Mesendoderm (in vitro differentiated cells): ENCODE data around the gene RPP30. TPM values are rescaled to one million over a fixed set of nuclear protein-coding genes. Genes with fewer than 3 reads are reported as not detected.
A peak's percentile ranks its signal among the peaks of the same experiment; 100 is the strongest.

ENCODE experiments used
- DNase-seq: peaks from one replicate; pipeline ENCODE4 v3.0.0; 2013
- H2AK5ac ChIP-seq: 2 replicates; pipeline ENCODE4 v1.6.1; 2013; ENCODE audit warnings: low read length, inconsistent platforms
- H2BK120ac ChIP-seq: 2 replicates; pipeline ENCODE4 v1.6.1; 2013; ENCODE audit warnings: low read depth, mild to moderate bottlenecking, low read length, moderate library complexity, mixed read lengths
- H2BK15ac ChIP-seq: replicated peaks from 2 replicates; pipeline ENCODE4 v1.6.1; 2013; ENCODE audit warnings: low read depth, mild to moderate bottlenecking, moderate library complexity
- H2BK5ac ChIP-seq: 2 replicates; pipeline ENCODE4 v1.6.1; 2013; ENCODE audit warnings: low read length, inconsistent platforms
- H3K18ac ChIP-seq: 2 replicates; pipeline ENCODE4 v1.6.1; 2013; ENCODE audit warnings: mild to moderate bottlenecking, low read length, mixed read lengths
- H3K23ac ChIP-seq: one replicate; pipeline ENCODE4 v1.6.1; 2013; ENCODE audit warnings: low read length
- H3K27ac ChIP-seq: 2 replicates; pipeline ENCODE4 v1.5.1; 2013; ENCODE audit warnings: low read depth, mild to moderate bottlenecking, inconsistent platforms, low read length, moderate library complexity
- H3K27me3 ChIP-seq: 2 replicates; pipeline ENCODE4 v1.6.1; 2013; ENCODE audit warnings: low read length, control low read depth, mild to moderate bottlenecking, inconsistent platforms; ENCODE audit not compliant: insufficient read depth, poor library complexity
- H3K36me3 ChIP-seq: 2 replicates; pipeline ENCODE4 v1.6.1; 2013; ENCODE audit warnings: low read length, inconsistent platforms; ENCODE audit not compliant: control insufficient read depth, insufficient read depth
- H3K4ac ChIP-seq: one replicate; pipeline ENCODE4 v1.6.1; 2013; ENCODE audit warnings: low read depth, mild to moderate bottlenecking, low read length, moderate library complexity
- H3K4me1 ChIP-seq: 2 replicates; pipeline ENCODE4 v1.6.1; 2013; ENCODE audit warnings: low read depth, low read length, inconsistent platforms; ENCODE audit not compliant: control insufficient read depth
- H3K4me2 ChIP-seq: 2 replicates; pipeline ENCODE4 v1.6.1; 2013; ENCODE audit warnings: low read length
- H3K4me3 ChIP-seq: 2 replicates; pipeline ENCODE4 v1.5.1; 2013; ENCODE audit warnings: mild to moderate bottlenecking, low read length
- H3K56ac ChIP-seq: one replicate; pipeline ENCODE4 v1.6.1; 2013; ENCODE audit warnings: low read length
- H3K79me1 ChIP-seq: 2 replicates; pipeline ENCODE4 v1.6.1; 2013; ENCODE audit warnings: low read length, inconsistent platforms
- H3K79me2 ChIP-seq: 2 replicates; pipeline ENCODE4 v1.6.1; 2013; ENCODE audit warnings: mild to moderate bottlenecking, low read length; ENCODE audit not compliant: control insufficient read depth, insufficient read depth
- H3K9ac ChIP-seq: 2 replicates; pipeline ENCODE4 v1.6.1; 2013; ENCODE audit warnings: low read length, inconsistent platforms
- H4K5ac ChIP-seq: one replicate; pipeline ENCODE4 v1.6.1; 2013; ENCODE audit warnings: low read length
- H4K8ac ChIP-seq: one replicate; pipeline ENCODE4 v1.6.1; 2013; ENCODE audit warnings: low read depth, mild to moderate bottlenecking, control low read depth, low read length, moderate library complexity
- WGBS: extraction: QIAGEN DNeasy Blood & Tissue Kit; methylation state at CpG from one replicate; pipeline ENCODE4 v1.1.7; 2013; ENCODE audit warnings: low lambda C conversion rate, missing lambda C conversion rate; ENCODE audit not compliant: insufficient coverage; ENCODE audit errors: extremely low coverage; 5-methylcytosine and 5-hydroxymethylcytosine counted together
- polyA plus RNA-seq, 2 experiments: library from polyadenylated mRNA; stranded (reverse); fragments of 200-250 nt; gene quantifications; one replicate each; pipeline ENCODE4 v1.2.3, GENCODE V29; 2013

RPP30 gene
- polyA plus RNA-seq (2013, experiment 1 of 2): 97.5 TPM
- polyA plus RNA-seq (2013, experiment 2 of 2): 96.2 TPM

- Histone ChIP-seq H3K23ac (peak within 1 kb of the TSS; percentile 89), H3K9ac (peak within 1 kb of the TSS; percentile 95), H2BK120ac (no peak within 1 kb of the TSS), H3K4me2 (peak within 1 kb of the TSS; percentile 99), H3K56ac (peak within 1 kb of the TSS; percentile 96), H3K4ac (no peak within 1 kb of the TSS), H3K36me3 (peaks cover 3% of the 10 kb centered on the region), H3K27ac (no peak within 1 kb of the TSS), H4K8ac (peak within 1 kb of the TSS; percentile 97), H2AK5ac (no peak within 1 kb of the TSS), H3K4me1 (peaks cover 3% of the 10 kb centered on the region), H3K79me1 (peaks cover 11% of the 10 kb centered on the region), H3K18ac (peak within 1 kb of the TSS; percentile 5), H2BK5ac (no peak within 1 kb of the TSS), H4K5ac (no peak within 1 kb of the TSS), H2BK15ac (no peak within 1 kb of the TSS), H3K4me3 (peak within 1 kb of the TSS; percentile 99), H3K27me3 (no peaks in the 10 kb centered on the region), H3K79me2 (peaks cover 21% of the 10 kb centered on the region)
- DNase-seq: peak; percentile 93
- no CpG with 5 or more reads among the region's 43 CpGs for WGBS
Measured at GRCh38 chr10:90871766-90872647, at the start of gene RPP30. Gene RPP30, plus strand, starts transcription at chr10:90871974. Its CDS starts 13 bp downstream, at chr10:90871987.

- H3K79me1 ChIP-seq: peaks cover 8% of the 10 kb centered on the region
- no peak overlapping the region for H2AK5ac ChIP-seq
- WGBS: no CpG with 5 or more reads among the region's 1 CpG
- no peak overlapping the region for H4K5ac ChIP-seq
- H2BK120ac ChIP-seq: no peak overlapping the region
- no peak overlapping the region for H3K9ac ChIP-seq
- peak; percentile 73 for DNase-seq
- no peak overlapping the region for H3K4ac ChIP-seq
- no peak overlapping the region for H3K18ac ChIP-seq
- H3K27me3 ChIP-seq: no peaks in the 10 kb centered on the region
- no peak overlapping the region for H2BK15ac ChIP-seq
- no peaks in the 10 kb centered on the region for H3K36me3 ChIP-seq
- peaks cover 43% of the 10 kb centered on the region for H3K79me2 ChIP-seq
- no peak overlapping the region for H2BK5ac ChIP-seq
- H3K23ac ChIP-seq: no peak overlapping the region
- no peak overlapping the region for H3K4me3 ChIP-seq
- H4K8ac ChIP-seq: no peak overlapping the region
- H3K56ac ChIP-seq: no peak overlapping the region
- H3K27ac ChIP-seq: no peak overlapping the region
- no peaks in the 10 kb centered on the region for H3K4me1 ChIP-seq
- no peak overlapping the region for H3K4me2 ChIP-seq
Measured at GRCh38 chr10:90822508-90822907, 49.3 kb upstream of the RPP30 start.

GRCh38 chr10:90832111-90832510 is 39.7 kb upstream of the RPP30 start:
- Histone ChIP-seq H3K23ac (no peak overlapping the region), H3K4me1 (no peaks in the 10 kb centered on the region), H3K4ac (no peak overlapping the region), H3K27me3 (no peaks in the 10 kb centered on the region), H2BK120ac (no peak overlapping the region), H3K79me1 (peaks cover 12% of the 10 kb centered on the region), H3K56ac (no peak overlapping the region), H3K18ac (no peak overlapping the region), H4K8ac (no peak overlapping the region), H2BK15ac (no peak overlapping the region), H3K9ac (no peak overlapping the region), H2AK5ac (no peak overlapping the region), H3K4me2 (no peak overlapping the region), H2BK5ac (no peak overlapping the region), H3K4me3 (no peak overlapping the region), H3K27ac (no peak overlapping the region), H4K5ac (no peak overlapping the region), H3K79me2 (peaks cover 29% of the 10 kb centered on the region), H3K36me3 (no peaks in the 10 kb centered on the region)
- DNase-seq: no peak
- WGBS: no CpG with 5 or more reads among the region's 17 CpGs

- H3K4me1 ChIP-seq: no peaks in the 10 kb centered on the region
- H3K79me1 ChIP-seq: peaks cover 14% of the 10 kb centered on the region
- no peaks in the 10 kb centered on the region for H3K36me3 ChIP-seq
- DNase-seq: no peak
- H2BK15ac ChIP-seq: no peak overlapping the region
- no peak overlapping the region for H3K4ac ChIP-seq
- no peak overlapping the region for H2BK5ac ChIP-seq
- H3K18ac ChIP-seq: no peak overlapping the region
- H3K23ac ChIP-seq: no peak overlapping the region
- no peak overlapping the region for H3K56ac ChIP-seq
- H3K27me3 ChIP-seq: no peaks in the 10 kb centered on the region
- peaks cover 44% of the 10 kb centered on the region for H3K79me2 ChIP-seq
- no peak overlapping the region for H3K27ac ChIP-seq
- WGBS: no CpG with 5 or more reads among the region's 3 CpGs
- H4K5ac ChIP-seq: no peak overlapping the region
- H3K9ac ChIP-seq: no peak overlapping the region
- no peak overlapping the region for H4K8ac ChIP-seq
- no peak overlapping the region for H3K4me2 ChIP-seq
- no peak overlapping the region for H3K4me3 ChIP-seq
- no peak overlapping the region for H2BK120ac ChIP-seq
- no peak overlapping the region for H2AK5ac ChIP-seq
Measured at GRCh38 chr10:90834326-90834725, 37.4 kb upstream of the RPP30 start.

- no peak for DNase-seq
- H3K4me1 ChIP-seq: no peaks in the 10 kb centered on the region
- WGBS: no CpG with 5 or more reads among the region's 1 CpG
- no peak overlapping the region for H3K4me2 ChIP-seq
- H4K5ac ChIP-seq: no peak overlapping the region
- no peak overlapping the region for H2AK5ac ChIP-seq
- no peak overlapping the region for H3K4me3 ChIP-seq
- H4K8ac ChIP-seq: no peak overlapping the region
- no peak overlapping the region for H2BK15ac ChIP-seq
- H3K9ac ChIP-seq: no peak overlapping the region
- no peak overlapping the region for H2BK120ac ChIP-seq
- peaks cover 60% of the 10 kb centered on the region for H3K79me2 ChIP-seq
- H3K23ac ChIP-seq: no peak overlapping the region
- H2BK5ac ChIP-seq: no peak overlapping the region
- no peak overlapping the region for H3K27ac ChIP-seq
- H3K18ac ChIP-seq: no peak overlapping the region
- H3K56ac ChIP-seq: no peak overlapping the region
- H3K36me3 ChIP-seq: no peaks in the 10 kb centered on the region
- H3K79me1 ChIP-seq: peaks cover 16% of the 10 kb centered on the region
- no peaks in the 10 kb centered on the region for H3K27me3 ChIP-seq
- H3K4ac ChIP-seq: no peak overlapping the region
Measured at GRCh38 chr10:90837486-90837885, 34.3 kb upstream of the RPP30 start.
